ENCODE measurements around the gene SEPTIN2. TPM values are rescaled to one million over a fixed set of nuclear protein-coding genes. Genes with fewer than 3 reads are reported as not detected.

The SEPTIN2 gene
- total RNA-seq, 1 experiment from 2014 or later, result 353 TPM

Other genes starting within 250 kb of the SEPTIN2 start
- 22.4 to 25.4 TPM (median 23.3 TPM) in 3 replicates for gene MTERF4, start 213.6 kb upstream of the SEPTIN2 start, total RNA-seq (2021)
- 64.7 to 80.9 TPM (median 72.8 TPM) in 3 replicates for gene PASK, start 166.5 kb upstream of the SEPTIN2 start, total RNA-seq (2021)
- 44.0 to 49.1 TPM (median 49.0 TPM) in 3 replicates for gene PPP1R7, start 165.5 kb upstream of the SEPTIN2 start, total RNA-seq (2021)
- 8.0 to 8.8 TPM (median 8.6 TPM) in 3 replicates for gene ANO7, start 127.2 kb upstream of the SEPTIN2 start, total RNA-seq (2021)
- gene HDLBP, start 253 bp upstream of the SEPTIN2 start, total RNA-seq (2021), result 330 to 368 TPM (median 346 TPM) in 3 replicates
- 28.2 to 37.8 TPM (median 33.6 TPM) in 3 replicates for gene FARP2, start 40.4 kb downstream of the SEPTIN2 start, total RNA-seq (2021)
- gene STK25, start 192.7 kb downstream of the SEPTIN2 start, total RNA-seq (2021), result 214 to 232 TPM (median 222 TPM) in 3 replicates
- 35.1 to 39.4 TPM (median 37.4 TPM) in 3 replicates for gene BOK, start 242.8 kb downstream of the SEPTIN2 start, total RNA-seq (2021)